Measurements from ENCODE around the gene KCNC3.

KCNC3 gene

GRCh38 chr19:50293263-50294004, 35.7 kb downstream of the KCNC3 start:
- TF ChIP-seq MAX (IDR thresholded peaks at IDR 0.05; ENCODE audit: low read depth, low read length) (no peak), MYC (IDR thresholded peaks at IDR 0.05; ENCODE audit: low read depth, low read length) (no peak), POLR2A (IDR thresholded peaks at IDR 0.05; ENCODE audit: extremely low read depth, insufficient read length) (no peak), CTCF (IDR thresholded peaks at IDR 0.05; ENCODE audit: low read depth, low read length) (no peak)
- peak; percentile 69 for DNase-seq (ENCODE audit: low read depth)
- H3K4me3 ChIP-seq (ENCODE audit: low read depth, low read length) = no peak overlapping the region

GRCh38 chr19:50292216-50292827, 36.9 kb downstream of the KCNC3 start:
- no peak overlapping the region for H3K4me3 ChIP-seq (ENCODE audit: low read depth, low read length)
- no peak for TF ChIP-seq POLR2A (IDR thresholded peaks at IDR 0.05; ENCODE audit: extremely low read depth, insufficient read length)
- no peak for TF ChIP-seq MYC (IDR thresholded peaks at IDR 0.05; ENCODE audit: low read depth, low read length)
- no peak for TF ChIP-seq CTCF (IDR thresholded peaks at IDR 0.05; ENCODE audit: low read depth, low read length)
- TF ChIP-seq MAX (IDR thresholded peaks at IDR 0.05; ENCODE audit: low read depth, low read length) = no peak
- no peak for DNase-seq (ENCODE audit: low read depth)

GRCh38 chr19:50290775-50291174, 38.4 kb downstream of the KCNC3 start:
- TF ChIP-seq MYC (IDR thresholded peaks at IDR 0.05; ENCODE audit: low read depth, low read length) (no peak), CTCF (IDR thresholded peaks at IDR 0.05; ENCODE audit: low read depth, low read length) (no peak), POLR2A (IDR thresholded peaks at IDR 0.05; ENCODE audit: extremely low read depth, insufficient read length) (no peak), MAX (IDR thresholded peaks at IDR 0.05; ENCODE audit: low read depth, low read length) (no peak)
- H3K4me3 ChIP-seq (ENCODE audit: low read depth, low read length) = no peak overlapping the region
- DNase-seq (ENCODE audit: low read depth) = no peak

GRCh38 chr19:50290011-50290410, 39.2 kb downstream of the KCNC3 start:
- TF ChIP-seq MYC (IDR thresholded peaks at IDR 0.05; ENCODE audit: low read depth, low read length) (no peak), MAX (IDR thresholded peaks at IDR 0.05; ENCODE audit: low read depth, low read length) (no peak), POLR2A (IDR thresholded peaks at IDR 0.05; ENCODE audit: extremely low read depth, insufficient read length) (no peak), CTCF (IDR thresholded peaks at IDR 0.05; ENCODE audit: low read depth, low read length) (no peak)
- H3K4me3 ChIP-seq (ENCODE audit: low read depth, low read length) = no peak overlapping the region
- DNase-seq (ENCODE audit: low read depth) = peak; percentile 14

GRCh38 chr19:50288954-50289353, 40.2 kb downstream of the KCNC3 start:
- DNase-seq (ENCODE audit: low read depth) = no peak
- TF ChIP-seq MYC (IDR thresholded peaks at IDR 0.05; ENCODE audit: low read depth, low read length) (no peak), POLR2A (IDR thresholded peaks at IDR 0.05; ENCODE audit: extremely low read depth, insufficient read length) (no peak), MAX (IDR thresholded peaks at IDR 0.05; ENCODE audit: low read depth, low read length) (no peak), CTCF (IDR thresholded peaks at IDR 0.05; ENCODE audit: low read depth, low read length) (no peak)
- no peak overlapping the region for H3K4me3 ChIP-seq (ENCODE audit: low read depth, low read length)
